RWPE1 (cell line): ENCODE results near the gene MICAL3.

Source experiments
- CTCF ChIA-PET: fragments of 350-600 bp; sonication (Branson Sonifier 250); formaldehyde crosslinking; extraction: SDS; loops from one replicate; lab custom pipeline; 2021; lab: Yijun Ruan, JAX
- POLR2A ChIA-PET: fragments of 400-600 bp; formaldehyde crosslinking; extraction: SDS; loops from one replicate; lab custom pipeline; 2020; ENCODE audit warnings: antibody characterized with exemption; ENCODE audit not compliant: low non-redundant PET; lab: Yijun Ruan, JAX
- DNase-seq: peaks from one replicate; pipeline ENCODE4 v3.0.0; 2012; ENCODE audit warnings: low spot score
- H3K27ac ChIP-seq: fragments of 450-650 bp; 2 replicates; pipeline ENCODE4 v1.5.1; 2017
- TF ChIP-seq, protein P1 (sequence below): fragments of 450-650 bp; conservative IDR thresholded peaks from 2 replicates; pipeline ENCODE4 v1.5.1; 2017; ENCODE audit warnings: low read depth, mild to moderate bottlenecking

Gene MICAL3

DNA sequence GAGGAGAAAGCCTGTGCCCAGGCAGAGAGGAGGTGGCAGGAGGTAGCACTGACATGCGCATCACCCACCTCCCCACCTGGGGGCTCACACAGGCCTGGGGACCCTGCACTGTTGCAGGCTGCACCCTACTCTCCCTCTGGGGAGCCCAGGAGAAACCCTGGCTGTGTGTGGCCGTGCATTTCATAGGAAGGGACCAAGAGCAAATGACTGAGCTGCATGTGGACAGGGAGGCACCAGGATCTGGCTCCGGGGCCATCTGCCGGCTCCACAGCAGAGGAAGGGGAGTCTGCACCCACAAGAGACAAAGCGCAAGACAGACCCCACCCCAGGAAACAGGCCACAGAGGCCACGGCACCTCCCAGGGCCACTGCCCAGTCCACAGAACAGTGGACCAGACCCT, 272.8 kb downstream of the MICAL3 start:
- no peak for DNase-seq
- ChIA-PET CTCF (interaction anchor here (1.1 kb wide), 1 partner anchor 8 kb away, joined by 3 read pairs; no protein-coding TSS in a partner anchor), POLR2A (no interaction called here)
- TF ChIP-seq, protein P1, sequence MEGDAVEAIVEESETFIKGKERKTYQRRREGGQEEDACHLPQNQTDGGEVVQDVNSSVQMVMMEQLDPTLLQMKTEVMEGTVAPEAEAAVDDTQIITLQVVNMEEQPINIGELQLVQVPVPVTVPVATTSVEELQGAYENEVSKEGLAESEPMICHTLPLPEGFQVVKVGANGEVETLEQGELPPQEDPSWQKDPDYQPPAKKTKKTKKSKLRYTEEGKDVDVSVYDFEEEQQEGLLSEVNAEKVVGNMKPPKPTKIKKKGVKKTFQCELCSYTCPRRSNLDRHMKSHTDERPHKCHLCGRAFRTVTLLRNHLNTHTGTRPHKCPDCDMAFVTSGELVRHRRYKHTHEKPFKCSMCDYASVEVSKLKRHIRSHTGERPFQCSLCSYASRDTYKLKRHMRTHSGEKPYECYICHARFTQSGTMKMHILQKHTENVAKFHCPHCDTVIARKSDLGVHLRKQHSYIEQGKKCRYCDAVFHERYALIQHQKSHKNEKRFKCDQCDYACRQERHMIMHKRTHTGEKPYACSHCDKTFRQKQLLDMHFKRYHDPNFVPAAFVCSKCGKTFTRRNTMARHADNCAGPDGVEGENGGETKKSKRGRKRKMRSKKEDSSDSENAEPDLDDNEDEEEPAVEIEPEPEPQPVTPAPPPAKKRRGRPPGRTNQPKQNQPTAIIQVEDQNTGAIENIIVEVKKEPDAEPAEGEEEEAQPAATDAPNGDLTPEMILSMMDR: no peak
- no peak overlapping the region for H3K27ac ChIP-seq

DNA sequence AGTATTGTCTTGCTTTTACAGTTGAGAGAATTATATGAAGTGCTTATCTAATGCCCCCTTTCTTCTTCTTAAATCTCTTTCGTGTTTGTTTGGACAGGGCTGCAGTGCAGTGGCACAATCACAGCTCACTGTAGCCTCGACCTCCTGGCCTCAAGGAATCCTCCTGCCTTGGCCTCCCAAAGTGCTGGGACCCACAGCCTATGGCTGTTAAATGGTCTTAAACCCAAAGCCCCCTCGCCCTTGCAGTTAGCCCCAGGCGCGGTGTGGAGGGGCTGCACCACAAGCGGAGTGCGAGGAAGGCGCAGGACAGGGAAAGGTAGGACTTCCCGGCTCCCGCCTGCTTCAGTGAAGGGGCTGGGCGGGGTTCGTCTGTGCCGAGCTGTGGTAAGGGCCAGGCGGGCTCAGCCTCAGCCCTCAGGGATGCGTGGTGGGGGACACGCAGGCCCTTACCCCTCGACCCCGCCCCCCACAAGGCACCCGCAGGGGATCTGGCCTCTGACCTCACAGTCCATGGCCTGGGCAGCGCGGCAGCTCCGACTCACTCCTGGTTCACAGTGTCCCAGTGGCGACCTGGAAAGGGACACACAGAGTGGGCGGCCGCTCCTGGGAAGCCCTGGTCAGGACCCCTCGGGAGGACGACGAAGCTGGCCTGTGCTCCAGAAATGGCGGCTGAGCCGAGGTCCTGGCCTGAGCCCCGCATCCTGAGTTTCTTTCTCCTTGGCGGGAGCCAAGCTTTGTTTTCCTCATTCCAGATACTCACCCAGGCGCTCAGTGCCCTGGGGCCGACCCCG, 274.6 kb downstream of the MICAL3 start:
- TF ChIP-seq, protein P1: no peak
- CTCF ChIA-PET: no interaction called here
- DNase-seq: no peak
- H3K27ac ChIP-seq: no peak overlapping the region
- POLR2A ChIA-PET: no interaction called here

DNA sequence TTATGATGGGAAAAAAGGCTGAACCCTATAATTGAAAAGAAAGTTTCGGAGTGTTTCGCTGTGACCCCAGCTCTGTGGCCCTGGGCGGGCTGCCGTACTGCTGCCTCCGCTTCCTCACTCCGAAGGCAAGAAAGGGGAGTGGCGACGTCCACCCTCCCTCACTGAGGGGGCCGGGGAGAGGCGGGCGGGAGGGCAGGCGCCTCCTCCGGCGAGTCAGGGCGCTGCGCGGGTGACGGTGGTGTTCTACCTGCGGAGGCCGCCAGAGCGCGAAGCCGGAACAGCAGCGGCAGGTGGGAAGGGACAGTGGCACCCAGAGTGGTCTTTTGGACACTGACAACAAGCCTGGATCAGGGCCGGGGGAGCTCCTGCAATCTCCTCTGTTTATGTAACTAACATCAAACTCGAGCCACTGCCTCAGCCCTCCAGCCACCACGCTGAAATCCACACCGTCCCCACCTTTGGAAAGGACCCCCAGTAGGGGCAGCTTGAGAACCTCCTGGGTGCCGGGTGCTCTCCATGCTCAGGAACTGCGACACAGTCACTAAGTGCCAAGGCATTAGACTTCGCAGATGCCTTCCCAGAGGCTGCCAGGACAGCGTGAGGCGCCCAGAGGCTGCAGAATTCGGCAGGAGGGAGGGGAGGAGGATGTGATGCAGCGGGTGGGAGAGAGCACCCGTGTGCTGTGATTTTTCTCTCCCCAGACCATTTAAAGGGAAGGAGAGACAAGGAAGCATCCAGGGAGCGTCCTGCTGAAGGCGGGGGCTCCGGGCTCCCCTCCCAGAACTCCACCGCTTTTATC, 275.6 kb downstream of the MICAL3 start:
- TF ChIP-seq, protein P1: no peak
- DNase-seq: no peak
- no peak overlapping the region for H3K27ac ChIP-seq
- ChIA-PET POLR2A (no interaction called here), CTCF (no interaction called here)

DNA sequence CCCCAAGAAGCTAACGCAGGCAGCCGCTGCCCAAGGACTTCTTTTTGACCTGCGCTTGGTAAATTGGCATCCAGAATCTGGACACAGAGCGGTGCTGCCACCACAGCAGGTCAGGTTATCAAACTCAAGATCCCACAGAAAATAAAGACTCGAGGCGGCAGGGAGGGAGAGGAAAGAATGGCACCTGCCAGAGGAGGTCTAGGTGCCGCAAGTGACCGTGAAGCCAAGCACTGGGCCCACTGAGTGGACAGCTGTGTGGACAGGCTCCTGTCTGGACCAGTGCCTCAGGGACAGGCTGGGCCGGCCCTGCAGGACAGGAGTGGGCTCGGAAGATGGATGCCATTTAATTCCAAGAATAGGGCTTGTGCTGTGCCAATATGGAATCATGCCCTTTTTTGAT, 277.4 kb downstream of the MICAL3 start:
- TF ChIP-seq, protein P1: no peak
- CTCF ChIA-PET: interaction anchor here (0.6 kb wide), 1 partner anchor 404 kb away, joined by 4 read pairs; no protein-coding TSS in a partner anchor
- POLR2A ChIA-PET: no interaction called here
- DNase-seq: no peak
- H3K27ac ChIP-seq: no peak overlapping the region

DNA sequence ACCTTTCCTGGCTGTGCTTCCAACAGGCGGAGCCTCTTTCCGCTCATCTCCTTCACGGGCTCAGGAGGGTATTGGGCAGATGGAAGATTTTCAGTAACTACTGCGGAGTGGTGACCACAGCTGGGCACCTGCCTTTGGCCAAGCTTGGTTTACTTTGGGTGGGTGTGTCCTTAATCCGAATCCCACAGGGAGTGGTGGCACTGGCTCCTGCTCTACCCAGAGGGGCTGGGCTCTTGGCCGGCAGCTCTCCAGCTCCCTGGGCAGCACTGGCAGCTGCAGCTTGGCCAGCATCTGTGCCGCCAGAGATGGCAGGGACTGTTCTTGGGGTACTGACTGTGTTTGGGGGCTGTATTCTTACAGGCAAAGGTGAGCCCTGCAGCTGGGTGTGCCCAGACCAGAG, 279.9 kb downstream of the MICAL3 start:
- no peak overlapping the region for H3K27ac ChIP-seq
- POLR2A ChIA-PET: no interaction called here
- CTCF ChIA-PET: interaction anchor here (1.2 kb wide), 1 partner anchor 186 kb away, joined by 4 read pairs; no protein-coding TSS in a partner anchor
- no peak for DNase-seq
- TF ChIP-seq, protein P1: no peak

DNA sequence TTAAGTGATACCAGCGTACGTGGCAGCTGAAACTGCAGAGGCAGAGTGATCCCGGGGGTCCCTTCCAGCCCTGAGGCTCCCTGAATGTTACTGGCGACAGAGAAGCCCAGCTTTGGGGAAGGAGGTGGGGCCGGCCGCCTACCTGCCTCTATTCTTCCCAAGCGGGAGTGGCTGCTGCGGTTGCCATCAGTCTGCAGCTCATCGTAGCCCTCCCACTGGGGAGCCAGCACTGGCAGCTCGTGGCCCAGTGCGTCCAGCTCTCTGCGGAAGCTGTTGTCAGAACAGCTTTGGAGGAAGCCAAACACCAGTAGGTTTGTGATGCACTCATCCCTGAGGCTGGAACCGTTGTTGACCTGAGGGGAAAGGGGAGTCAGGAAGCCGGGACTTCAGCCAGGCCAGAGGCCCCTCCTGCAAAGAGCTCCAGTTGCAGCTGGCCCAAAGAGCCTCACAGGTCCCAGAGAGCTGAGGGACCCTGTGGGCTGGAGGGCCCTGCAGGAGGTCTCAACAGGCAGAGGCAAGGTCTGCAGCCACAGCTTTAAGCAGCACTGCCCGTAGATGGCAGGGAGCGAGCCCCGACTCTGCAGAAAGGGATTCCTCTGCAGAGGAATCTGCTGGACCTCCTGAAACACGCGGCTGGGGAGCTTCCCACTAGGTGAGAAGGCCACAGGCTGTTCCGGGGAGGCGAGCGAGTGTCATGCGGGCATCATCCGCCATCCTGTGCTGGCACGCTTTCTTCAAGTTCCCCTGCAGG, 280.5 kb downstream of the MICAL3 start:
- no peak for DNase-seq
- ChIA-PET CTCF (interaction anchor here (0.8 to 2.6 kb wide), 4 partner anchors 8 to 333 kb away, joined by 3 to 13 read pairs (median 4); no protein-coding TSS in a partner anchor), POLR2A (no interaction called here)
- TF ChIP-seq, protein P1: no peak
- H3K27ac ChIP-seq: no peak overlapping the region
